ENCODE results near the gene SETD2.
"Not testable (repeated sequence)": the region's sequence is repeated elsewhere in the genome, so short reads cannot be mapped to it uniquely, and the experiment has no call there.

- TF ChIP-seq CTCF, POLR2A, POLR2AphosphoS5, EP300 (IDR thresholded peaks at IDR 0.05): not testable (repeated sequence)
These were observed 132.9 kb downstream of the SETD2 start for GRCh38 chr3:47031041-47031440.
